BE2C (cell line): ENCODE data around the gene SLC45A1.

Source experiments
- DNase-seq: peaks from one replicate; pipeline ENCODE4 v3.0.0-alpha.2; 2020
- H3K27me3 ChIP-seq: fragments of 250-450 bp; sonication (Bioruptor Pico); 2 replicates; pipeline ENCODE4 v1.5.1; 2020; ENCODE audit warnings: mild to moderate bottlenecking
- H3K36me3 ChIP-seq: fragments of 250-450 bp; sonication (Bioruptor Pico); 2 replicates; pipeline ENCODE4 v1.5.1; 2020; ENCODE audit warnings: mild to moderate bottlenecking
- H3K4me1 ChIP-seq: fragments of 250-450 bp; sonication (Bioruptor Pico); 2 replicates; pipeline ENCODE4 v1.5.1; 2020
- H3K4me3 ChIP-seq: 2 replicates; pipeline ENCODE4 v1.5.1; 2011; ENCODE audit warnings: low read depth, low read length
- H3K9me3 ChIP-seq: fragments of 250-450 bp; sonication (Bioruptor Pico); 2 replicates; pipeline ENCODE4 v1.5.1; 2020
- TF ChIP-seq, protein P1 (sequence below): IDR thresholded peaks from 2 replicates; pipeline ENCODE4 v1.5.1; 2012; ENCODE audit warnings: mild to moderate bottlenecking, low read depth, low read length

The SLC45A1 gene

GRCh38 chr1:8361198-8361849 is 43.4 kb downstream of the SLC45A1 start:
- H3K4me3 ChIP-seq = no peak overlapping the region
- TF ChIP-seq, protein P1, sequence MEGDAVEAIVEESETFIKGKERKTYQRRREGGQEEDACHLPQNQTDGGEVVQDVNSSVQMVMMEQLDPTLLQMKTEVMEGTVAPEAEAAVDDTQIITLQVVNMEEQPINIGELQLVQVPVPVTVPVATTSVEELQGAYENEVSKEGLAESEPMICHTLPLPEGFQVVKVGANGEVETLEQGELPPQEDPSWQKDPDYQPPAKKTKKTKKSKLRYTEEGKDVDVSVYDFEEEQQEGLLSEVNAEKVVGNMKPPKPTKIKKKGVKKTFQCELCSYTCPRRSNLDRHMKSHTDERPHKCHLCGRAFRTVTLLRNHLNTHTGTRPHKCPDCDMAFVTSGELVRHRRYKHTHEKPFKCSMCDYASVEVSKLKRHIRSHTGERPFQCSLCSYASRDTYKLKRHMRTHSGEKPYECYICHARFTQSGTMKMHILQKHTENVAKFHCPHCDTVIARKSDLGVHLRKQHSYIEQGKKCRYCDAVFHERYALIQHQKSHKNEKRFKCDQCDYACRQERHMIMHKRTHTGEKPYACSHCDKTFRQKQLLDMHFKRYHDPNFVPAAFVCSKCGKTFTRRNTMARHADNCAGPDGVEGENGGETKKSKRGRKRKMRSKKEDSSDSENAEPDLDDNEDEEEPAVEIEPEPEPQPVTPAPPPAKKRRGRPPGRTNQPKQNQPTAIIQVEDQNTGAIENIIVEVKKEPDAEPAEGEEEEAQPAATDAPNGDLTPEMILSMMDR = no peak
- H3K4me1 ChIP-seq = no peaks in the 10 kb centered on the region; the same call in 1 of the 2 replicates
- H3K9me3 ChIP-seq = no peaks in the 10 kb centered on the region
- DNase-seq = no peak
- peaks cover 17% of the 10 kb centered on the region for H3K36me3 ChIP-seq
- no peaks in the 10 kb centered on the region for H3K27me3 ChIP-seq

DNA sequence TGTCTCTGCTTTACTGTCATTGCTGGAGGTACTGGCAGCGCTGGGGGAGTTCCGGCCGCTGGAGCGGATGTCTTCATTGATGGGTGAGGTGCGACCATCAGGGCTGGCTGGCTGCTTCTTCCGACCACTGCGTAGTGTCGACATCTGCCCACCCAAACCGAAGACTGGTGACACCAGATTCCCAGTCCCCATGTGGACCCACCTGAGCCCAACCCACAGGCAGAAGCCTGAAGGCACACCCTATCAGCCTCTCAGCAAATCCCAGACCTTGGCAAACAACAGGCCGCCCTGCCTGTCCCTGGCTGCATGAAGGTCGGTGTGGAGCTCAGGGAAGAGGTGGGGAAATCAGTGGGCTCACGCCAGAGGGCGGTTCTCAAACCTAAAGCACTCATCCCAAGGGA is 44.8 kb downstream of the SLC45A1 start:
- Histone ChIP-seq H3K9me3 (no peaks in the 10 kb centered on the region), H3K27me3 (no peaks in the 10 kb centered on the region), H3K36me3 (peaks cover 15% of the 10 kb centered on the region), H3K4me1 (no peaks in the 10 kb centered on the region; the same call in 1 of the 2 replicates), H3K4me3 (no peak overlapping the region)
- DNase-seq = peak; percentile 21
- TF ChIP-seq, protein P1 = no peak

DNA sequence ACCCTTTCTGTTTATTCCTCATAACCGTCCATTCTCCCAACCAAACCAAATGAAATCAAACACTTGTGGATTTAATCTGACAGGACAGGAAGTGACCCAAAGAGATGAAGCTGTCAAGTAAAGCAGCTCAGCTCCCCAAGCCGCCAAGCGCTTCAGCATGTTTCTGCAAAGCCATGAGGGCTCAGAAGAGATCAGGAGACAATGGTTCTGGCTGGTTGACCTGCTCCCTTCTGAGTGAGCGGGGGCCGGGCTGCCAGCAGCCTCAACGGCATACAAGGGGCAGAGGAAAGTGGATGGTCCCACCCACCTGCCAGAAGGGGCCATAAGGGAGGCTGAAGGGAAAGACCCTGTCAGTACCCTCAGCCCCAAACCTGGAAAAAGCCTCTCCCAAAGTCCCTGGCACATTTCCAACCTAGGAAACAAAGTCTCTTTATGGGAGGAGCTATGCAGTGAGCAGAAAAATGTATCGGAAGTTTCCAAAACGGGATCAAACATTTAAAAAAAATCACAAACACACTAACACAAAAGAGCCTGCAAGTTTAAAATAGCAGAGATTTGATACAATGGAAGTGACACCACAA is 45.4 kb downstream of the SLC45A1 start:
- Histone ChIP-seq H3K9me3 (no peaks in the 10 kb centered on the region), H3K36me3 (peaks cover 9% of the 10 kb centered on the region), H3K4me3 (no peak overlapping the region), H3K27me3 (no peaks in the 10 kb centered on the region), H3K4me1 (no peaks in the 10 kb centered on the region; the same call in 1 of the 2 replicates)
- DNase-seq = no peak
- TF ChIP-seq, protein P1 = no peak

DNA sequence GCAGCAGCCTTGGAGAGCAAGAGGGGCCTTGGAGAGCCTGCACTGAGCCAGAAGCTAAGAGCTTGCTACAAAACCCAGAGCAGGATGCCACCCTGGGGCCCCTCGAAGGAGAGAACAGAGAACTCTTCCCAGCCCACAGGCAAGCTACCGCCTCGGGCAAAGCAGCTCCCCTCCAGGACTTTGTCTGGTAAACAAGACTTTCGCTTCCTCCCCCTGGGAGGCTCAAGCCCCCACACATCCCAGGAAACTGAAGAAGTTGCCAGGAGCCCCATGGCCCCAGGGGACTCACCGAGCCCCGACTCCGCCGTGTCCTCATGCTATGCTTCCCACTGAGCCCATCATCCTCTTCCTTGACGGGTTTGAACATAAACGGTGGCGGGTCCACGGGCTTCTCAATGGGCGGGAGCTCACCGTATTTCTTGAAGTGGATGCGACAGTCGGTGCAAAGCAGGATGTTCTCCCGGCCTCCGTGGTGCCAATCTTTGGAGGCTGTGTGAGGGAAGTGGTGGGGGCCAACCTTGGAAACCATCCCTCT is 45.9 kb downstream of the SLC45A1 start:
- no peak for DNase-seq
- Histone ChIP-seq H3K4me3 (no peak overlapping the region), H3K36me3 (peaks cover 7% of the 10 kb centered on the region; the same call in 1 of the 2 replicates), H3K9me3 (no peaks in the 10 kb centered on the region), H3K4me1 (no peaks in the 10 kb centered on the region; the same call in 1 of the 2 replicates), H3K27me3 (no peaks in the 10 kb centered on the region)
- TF ChIP-seq, protein P1 = no peak

DNA sequence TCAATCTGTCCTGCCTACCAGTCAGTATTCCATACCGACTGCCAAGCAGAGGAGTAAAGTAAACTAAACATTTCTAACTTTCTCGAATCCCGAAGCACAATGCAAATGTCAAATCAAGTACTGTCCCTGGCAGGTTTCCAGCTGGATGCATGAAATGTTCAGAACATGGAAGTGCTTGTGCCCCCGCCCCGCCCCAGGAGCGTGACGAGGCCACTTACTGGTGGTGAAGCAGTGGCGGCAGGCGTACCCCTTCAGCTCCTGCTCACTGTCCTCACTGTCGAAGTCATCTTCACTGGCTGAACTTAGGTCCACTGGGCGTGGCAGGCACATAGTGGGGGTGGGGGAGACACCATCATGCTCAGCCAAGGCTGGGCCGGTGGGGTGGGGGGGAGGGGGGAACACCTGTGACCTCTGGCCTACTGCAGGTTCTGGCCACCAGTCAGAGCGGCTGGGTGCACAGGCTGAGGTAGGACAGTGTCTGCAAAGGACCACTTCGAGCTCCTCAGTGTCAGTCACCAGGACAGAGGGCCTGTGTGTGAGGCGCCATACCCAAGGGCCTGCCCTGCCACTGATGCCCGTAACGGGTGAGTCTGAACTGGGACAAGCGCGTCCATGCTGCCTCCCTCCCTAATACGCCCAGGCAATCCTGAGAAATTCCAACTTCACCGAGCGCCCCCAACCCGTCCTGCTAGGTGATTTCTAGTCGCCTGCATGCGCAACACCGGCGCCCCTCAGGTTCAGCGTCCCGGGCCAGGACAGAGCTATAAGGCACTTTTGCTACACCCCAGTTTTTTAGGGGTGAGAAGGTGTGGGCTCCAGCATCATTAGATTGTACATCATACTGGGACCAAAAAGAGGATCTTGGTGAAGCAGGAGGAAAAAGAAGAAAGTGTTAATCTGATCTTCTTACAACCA is 46.9 kb downstream of the SLC45A1 start:
- no peaks in the 10 kb centered on the region for H3K27me3 ChIP-seq
- H3K4me1 ChIP-seq = no peaks in the 10 kb centered on the region; the same call in 1 of the 2 replicates
- TF ChIP-seq, protein P1 = no peak
- no peaks in the 10 kb centered on the region for H3K9me3 ChIP-seq
- no peak for DNase-seq
- H3K4me3 ChIP-seq = no peak overlapping the region
- peaks cover 7% of the 10 kb centered on the region; the same call in 1 of the 2 replicates for H3K36me3 ChIP-seq
